PC-9 (cell line): ENCODE measurements around the gene MAEA. TPM values are rescaled to one million over a fixed set of nuclear protein-coding genes. Genes with fewer than 3 reads are reported as not detected.

Experiments used
- BruUV-seq: library from RNA; stranded (reverse); fragments of 400-500 nt; replicated peaks from 2 replicates; lab custom pipeline; 2021; lab: Mats Ljungman, UMichigan
- CTCF ChIA-PET: fragments of 300-600 bp; sonication (Branson Sonifier 250); formaldehyde crosslinking; loops from one replicate; lab custom pipeline; 2022; ENCODE audit warnings: antibody characterized with exemption; lab: Charles Lee
- POLR2A ChIA-PET: fragments of 300-600 bp; sonication (Branson Sonifier 250); formaldehyde crosslinking; loops from one replicate; lab custom pipeline; 2022; ENCODE audit warnings: antibody characterized with exemption; ENCODE audit not compliant: unreplicated experiment; lab: Charles Lee
- DNase-seq, 2 experiments: peaks; one replicate each; pipeline versions ENCODE4 v3.0.0 to v3.0.0-alpha.2; 2015 to 2022; ENCODE audit warnings: mixed read lengths in 1 of 2
- H2AFZ ChIP-seq: fragments of 200-600 bp; sonication (generic); 2 replicates; pipeline ENCODE4 v1.8.1; 2017; ENCODE audit warnings: antibody characterized with exemption
- H3F3A ChIP-seq: fragments of 200-600 bp; sonication (generic); 2 replicates; pipeline ENCODE4 v1.8.1; 2017; ENCODE audit warnings: antibody characterized with exemption, mild to moderate bottlenecking, low read depth; ENCODE audit not compliant: insufficient read depth
- H3K27ac ChIP-seq: fragments of 200-600 bp; sonication (generic); 2 replicates; pipeline ENCODE4 v1.6.1; 2016; ENCODE audit warnings: mixed run types
- H3K27me3 ChIP-seq: fragments of 200-600 bp; sonication (generic); 2 replicates; pipeline ENCODE4 v1.6.1; 2016; ENCODE audit warnings: low read depth, mixed run types; ENCODE audit not compliant: insufficient read depth
- H3K36me3 ChIP-seq: fragments of 200-600 bp; sonication (generic); 2 replicates; pipeline ENCODE4 v1.6.1; 2016; ENCODE audit warnings: low read depth, mixed run types
- H3K4me1 ChIP-seq: fragments of 200-600 bp; sonication (generic); replicated peaks from 2 replicates; pipeline ENCODE4 v1.6.1; 2016; ENCODE audit warnings: mixed run types; ENCODE audit not compliant: insufficient read depth
- H3K4me2 ChIP-seq: fragments of 200-600 bp; sonication (generic); 2 replicates; pipeline ENCODE4 v1.6.1; 2017; ENCODE audit warnings: mixed run types
- H3K4me3 ChIP-seq: fragments of 200-600 bp; sonication (generic); 2 replicates; pipeline ENCODE4 v1.6.1; 2016; ENCODE audit warnings: mixed run types
- H3K79me2 ChIP-seq: fragments of 200-600 bp; sonication (generic); 2 replicates; pipeline ENCODE4 v1.6.1; 2017; ENCODE audit warnings: low read depth, mixed run types
- H3K9me2 ChIP-seq: fragments of 200-600 bp; sonication (generic); 2 replicates; pipeline ENCODE4 v1.8.1; 2017; ENCODE audit warnings: mild to moderate bottlenecking; ENCODE audit not compliant: insufficient read depth
- H3K9me3 ChIP-seq: fragments of 200-600 bp; sonication (generic); 2 replicates; pipeline ENCODE4 v1.8.1; 2016; ENCODE audit warnings: low read depth; ENCODE audit not compliant: insufficient read depth
- H4K20me1 ChIP-seq: fragments of 200-600 bp; sonication (generic); 2 replicates; pipeline ENCODE4 v1.8.1; 2017; ENCODE audit not compliant: insufficient read depth
- EZH2 ChIP-seq: fragments of 200-600 bp; sonication (generic); IDR thresholded peaks from 2 replicates; pipeline ENCODE4 v1.8.0; 2017; ENCODE audit warnings: antibody characterized with exemption, low read depth
- intact Hi-C: fragments of 100-400 bp; cut with micrococcal nuclease; formaldehyde crosslinking; loops from one replicate; pipeline ENCODE4 v1.10.0; 2022; ENCODE audit not compliant: unreplicated experiment
- total RNA-seq: library from RNA; stranded (reverse); gene quantifications from 2 replicates; pipeline ENCODE4 v1.2.3, GENCODE V29; 2021
- TF ChIP-seq, protein P1 (sequence below): fragments of 200-600 bp; sonication (generic); conservative IDR thresholded peaks from 2 replicates; pipeline ENCODE4 v1.6.1; 2017; ENCODE audit warnings: mixed run types, antibody characterized with exemption, mild to moderate bottlenecking, moderate library complexity

The MAEA gene
- total RNA-seq, 1 experiment from 2014 or later: 79.4 TPM

GRCh38 chr4:1251773-1252066 lies 38.0 kb upstream of the MAEA start:
- no peak for DNase-seq
- intact Hi-C loops: no loop called here
- Histone ChIP-seq H3K9me3 (peaks cover 24% of the 10 kb centered on the region), H4K20me1 (peaks cover 7% of the 10 kb centered on the region), H3K4me2 (no peak overlapping the region), H3K9me2 (no peaks in the 10 kb centered on the region), H2AFZ (no peak overlapping the region), H3K27me3 (no peaks in the 10 kb centered on the region), H3K4me1 (peaks cover 14% of the 10 kb centered on the region), H3K36me3 (peaks cover 10% of the 10 kb centered on the region; the same call in 1 of the 2 replicates), H3K4me3 (no peak overlapping the region), H3F3A (peaks cover 4% of the 10 kb centered on the region), H3K27ac (no peak overlapping the region), H3K79me2 (peaks cover 26% of the 10 kb centered on the region)
- POLR2A ChIA-PET: no interaction called here
- no TSS peak for BruUV-seq
- TF ChIP-seq, protein P1, sequence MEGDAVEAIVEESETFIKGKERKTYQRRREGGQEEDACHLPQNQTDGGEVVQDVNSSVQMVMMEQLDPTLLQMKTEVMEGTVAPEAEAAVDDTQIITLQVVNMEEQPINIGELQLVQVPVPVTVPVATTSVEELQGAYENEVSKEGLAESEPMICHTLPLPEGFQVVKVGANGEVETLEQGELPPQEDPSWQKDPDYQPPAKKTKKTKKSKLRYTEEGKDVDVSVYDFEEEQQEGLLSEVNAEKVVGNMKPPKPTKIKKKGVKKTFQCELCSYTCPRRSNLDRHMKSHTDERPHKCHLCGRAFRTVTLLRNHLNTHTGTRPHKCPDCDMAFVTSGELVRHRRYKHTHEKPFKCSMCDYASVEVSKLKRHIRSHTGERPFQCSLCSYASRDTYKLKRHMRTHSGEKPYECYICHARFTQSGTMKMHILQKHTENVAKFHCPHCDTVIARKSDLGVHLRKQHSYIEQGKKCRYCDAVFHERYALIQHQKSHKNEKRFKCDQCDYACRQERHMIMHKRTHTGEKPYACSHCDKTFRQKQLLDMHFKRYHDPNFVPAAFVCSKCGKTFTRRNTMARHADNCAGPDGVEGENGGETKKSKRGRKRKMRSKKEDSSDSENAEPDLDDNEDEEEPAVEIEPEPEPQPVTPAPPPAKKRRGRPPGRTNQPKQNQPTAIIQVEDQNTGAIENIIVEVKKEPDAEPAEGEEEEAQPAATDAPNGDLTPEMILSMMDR: no peak
- no peak for TF ChIP-seq EZH2
- CTCF ChIA-PET: no interaction called here

DNA sequence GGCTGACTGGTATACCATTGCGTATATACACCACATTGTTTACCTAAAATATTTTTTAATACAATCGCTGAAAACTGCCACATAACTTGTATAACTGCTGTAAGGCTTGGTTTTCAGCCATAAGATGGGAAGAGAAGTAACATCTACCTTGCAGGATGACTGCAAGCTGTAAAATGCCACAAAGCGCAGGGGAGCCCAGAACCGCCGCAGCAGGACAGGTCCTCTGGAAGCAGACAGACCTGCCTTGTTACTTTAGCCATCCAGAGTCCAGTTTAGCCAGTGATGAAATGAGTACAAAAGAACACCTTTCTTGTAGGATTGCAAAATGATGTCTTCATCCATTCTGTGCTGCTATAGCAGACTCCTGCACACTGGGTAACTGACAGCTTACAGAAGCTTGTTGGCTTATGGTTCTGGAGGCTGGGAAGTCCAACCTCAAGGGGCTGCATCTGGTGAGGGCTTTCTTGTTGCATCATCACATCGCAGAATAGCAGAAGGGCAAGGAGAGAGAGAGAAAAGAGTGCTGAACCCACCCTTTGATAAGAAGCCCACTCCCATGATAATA lies 36.7 kb upstream of the MAEA start:
- Histone ChIP-seq H3K27me3 (no peaks in the 10 kb centered on the region), H3K4me2 (no peak overlapping the region), H2AFZ (no peak overlapping the region), H3K9me2 (no peaks in the 10 kb centered on the region), H3K79me2 (peaks cover 13% of the 10 kb centered on the region), H3K9me3 (peaks cover 24% of the 10 kb centered on the region), H3K4me1 (peaks cover 8% of the 10 kb centered on the region), H3K4me3 (no peak overlapping the region), H4K20me1 (no peaks in the 10 kb centered on the region), H3K27ac (no peak overlapping the region), H3K36me3 (peaks cover 10% of the 10 kb centered on the region; the same call in 1 of the 2 replicates), H3F3A (no peaks in the 10 kb centered on the region; the same call in none of the 2 replicates)
- POLR2A ChIA-PET: no interaction called here
- TF ChIP-seq, protein P1: no peak
- no peak for TF ChIP-seq EZH2
- CTCF ChIA-PET: no interaction called here
- no peak for DNase-seq
- intact Hi-C loops: no loop called here
- BruUV-seq: no TSS peak

DNA sequence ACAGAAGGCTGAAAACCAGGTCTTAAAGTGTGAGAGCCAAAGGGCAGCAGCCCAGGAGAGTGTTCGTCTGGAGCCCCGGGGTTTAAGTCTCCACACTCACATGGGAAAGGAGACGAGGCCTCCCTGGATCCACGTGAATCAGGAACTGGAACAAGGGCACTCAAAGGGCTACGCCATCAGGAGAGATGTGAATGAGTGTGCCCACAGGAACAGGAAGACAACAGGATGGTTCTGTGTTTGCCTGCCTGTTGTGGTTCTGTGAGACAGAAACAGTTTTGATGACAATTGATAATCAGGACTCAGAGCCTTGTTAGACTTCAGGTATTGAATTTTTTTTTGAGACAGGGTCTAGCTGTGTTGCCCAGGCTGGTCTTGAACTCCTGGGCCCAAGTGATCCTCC lies 35.9 kb upstream of the MAEA start:
- no peak overlapping the region for H2AFZ ChIP-seq
- intact Hi-C loops: no loop called here
- POLR2A ChIA-PET: no interaction called here
- no peak overlapping the region for H3K27ac ChIP-seq
- no peaks in the 10 kb centered on the region for H3K9me2 ChIP-seq
- H3F3A ChIP-seq: no peaks in the 10 kb centered on the region; the same call in none of the 2 replicates
- H3K27me3 ChIP-seq: no peaks in the 10 kb centered on the region
- H3K4me3 ChIP-seq: no peak overlapping the region
- H3K4me2 ChIP-seq: no peak overlapping the region
- peaks cover 24% of the 10 kb centered on the region for H3K9me3 ChIP-seq
- peaks cover 8% of the 10 kb centered on the region for H3K4me1 ChIP-seq
- DNase-seq: no peak
- H3K79me2 ChIP-seq: peaks cover 11% of the 10 kb centered on the region
- CTCF ChIA-PET: no interaction called here
- no TSS peak for BruUV-seq
- no peaks in the 10 kb centered on the region for H4K20me1 ChIP-seq
- H3K36me3 ChIP-seq: peaks cover 10% of the 10 kb centered on the region; the same call in 1 of the 2 replicates
- TF ChIP-seq EZH2: no peak
- TF ChIP-seq, protein P1: no peak
